ENCODE results near the gene TET1. TPM values are rescaled to one million over a fixed set of nuclear protein-coding genes. Genes with fewer than 3 reads are reported as not detected.
"Not testable (repeated sequence)": the region's sequence is repeated elsewhere in the genome, so short reads cannot be mapped to it uniquely, and the experiment has no call there.

The TET1 gene
- total RNA-seq, 1 donor, result 2.4 TPM

GRCh38 chr10:68604441-68604840, 44.3 kb downstream of the TET1 start:
- DNase-seq (ENCODE audit: low read depth in 2 of 3, low spot score in 2 of 3), result no peak

DNA sequence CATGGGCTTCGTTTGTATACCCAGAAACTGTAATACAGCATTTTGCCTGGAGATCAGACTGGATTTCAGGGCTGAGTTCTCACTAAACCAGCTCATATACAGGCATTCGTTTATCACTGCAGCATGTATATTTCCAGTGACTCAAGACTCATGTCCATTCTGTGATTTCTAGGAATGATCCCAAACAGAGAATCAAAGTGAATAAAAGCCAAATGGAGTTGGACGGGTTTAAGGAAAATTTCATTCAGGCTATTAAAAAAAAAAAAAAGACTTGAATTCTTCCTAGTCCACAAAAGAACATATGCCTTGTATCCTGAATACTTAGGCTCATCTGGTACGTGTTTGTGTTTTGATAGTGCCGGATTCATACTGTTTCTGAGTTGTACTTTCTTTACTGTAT, 46.8 kb downstream of the TET1 start:
- no peak for DNase-seq (ENCODE audit: low read depth in 2 of 3, low spot score in 2 of 3)

DNA sequence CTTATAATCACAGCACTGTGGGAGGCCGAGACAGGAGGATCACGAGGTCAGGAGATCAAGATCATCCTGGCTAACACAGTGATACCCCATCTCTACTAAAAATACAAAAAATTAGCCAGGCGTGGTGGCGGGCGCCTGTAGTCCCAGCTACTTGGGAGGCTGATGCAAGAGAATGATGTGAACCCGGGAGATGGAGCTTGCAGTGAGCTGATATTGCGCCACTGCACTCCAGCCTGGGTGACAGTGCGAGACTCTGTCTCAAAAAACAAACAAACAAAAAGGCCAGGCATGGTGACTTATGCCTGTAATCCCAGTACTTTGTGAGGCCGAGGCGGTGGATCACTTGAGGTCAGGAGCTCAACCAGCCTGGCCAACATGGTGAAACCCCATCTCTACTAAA, 49.9 kb downstream of the TET1 start:
- DNase-seq (ENCODE audit: low read depth in 2 of 3, low spot score in 2 of 3), result not testable (repeated sequence)

DNA sequence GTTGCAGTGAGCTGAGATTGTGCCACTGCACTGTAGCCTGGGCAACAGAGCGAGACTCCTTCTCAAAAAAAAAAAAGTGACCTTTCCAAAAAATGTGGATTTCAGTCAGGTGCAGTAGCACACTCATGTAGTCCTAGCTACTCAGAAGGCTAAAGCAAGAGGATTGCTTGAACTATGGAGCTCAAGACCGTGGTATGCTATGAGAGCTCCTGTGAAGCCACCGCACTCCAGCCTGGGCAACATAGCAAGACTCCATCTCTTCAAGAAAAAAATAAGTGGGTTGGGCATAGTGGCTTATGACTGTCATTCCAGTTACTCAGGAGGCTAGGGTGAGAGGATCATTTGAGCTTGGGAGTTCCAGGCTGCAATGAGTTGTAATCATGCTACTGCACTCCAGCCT, 51.1 kb downstream of the TET1 start:
- DNase-seq (ENCODE audit: low read depth in 2 of 3, low spot score in 2 of 3), result no peak

DNA sequence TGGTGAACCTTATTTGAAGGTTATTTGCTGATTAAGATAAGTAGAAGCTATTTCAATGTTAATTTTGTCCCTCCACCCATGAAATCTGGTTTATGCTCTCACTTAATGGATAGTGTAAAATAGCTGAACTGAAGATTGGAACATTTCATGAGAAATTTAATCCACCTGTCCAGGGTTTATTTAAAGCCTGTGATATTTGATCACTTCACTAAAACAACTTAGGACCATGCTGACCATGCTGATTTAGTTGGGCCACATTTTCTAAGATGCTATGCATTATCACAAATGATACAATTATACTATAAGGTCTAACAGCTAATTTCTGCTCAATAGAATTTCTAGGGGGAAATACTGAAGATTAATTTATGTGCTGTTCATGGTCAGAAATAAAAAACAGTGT, 53.8 kb downstream of the TET1 start:
- DNase-seq (ENCODE audit: low read depth in 2 of 3, low spot score in 2 of 3), result not testable (repeated sequence)

DNA sequence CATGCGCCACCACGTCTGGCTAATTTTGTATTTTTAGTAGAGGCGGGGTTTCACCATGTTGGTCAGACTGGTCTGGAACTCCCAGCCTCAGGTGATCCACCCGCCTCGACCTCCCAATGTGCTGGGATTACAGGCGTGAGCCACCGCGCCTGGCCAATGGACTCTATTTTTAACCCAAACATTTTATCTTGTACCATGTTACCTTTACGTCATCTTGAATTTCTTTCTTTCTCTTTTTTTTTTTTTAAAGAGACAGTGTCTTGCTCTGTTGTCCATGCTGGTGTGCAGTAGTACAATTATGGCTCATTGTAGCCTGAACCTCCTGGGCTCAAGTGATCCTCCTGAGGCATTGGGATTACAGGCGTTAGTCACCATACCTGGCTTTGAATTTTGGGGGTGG, 57.6 kb downstream of the TET1 start:
- DNase-seq (ENCODE audit: low read depth in 2 of 3, low spot score in 2 of 3), result not testable (repeated sequence)

- no peak for DNase-seq (ENCODE audit: low read depth in 2 of 3, low spot score in 2 of 3)
Measured at GRCh38 chr10:68618234-68618633, 58.1 kb downstream of the TET1 start.

- DNase-seq (ENCODE audit: low read depth in 2 of 3, low spot score in 2 of 3), result no peak
Measured at GRCh38 chr10:68619595-68619994, 59.5 kb downstream of the TET1 start.

- peak in 1 of 3 donors; percentile 7 for DNase-seq (ENCODE audit: low read depth in 2 of 3, low spot score in 2 of 3)
Measured at GRCh38 chr10:68625316-68625921, 65.3 kb downstream of the TET1 start.

- peak in 2 of 3 donors; percentile 17 to 45 for DNase-seq (ENCODE audit: low read depth in 2 of 3, low spot score in 2 of 3)
Measured at GRCh38 chr10:68628576-68629127, 68.5 kb downstream of the TET1 start.

DNA sequence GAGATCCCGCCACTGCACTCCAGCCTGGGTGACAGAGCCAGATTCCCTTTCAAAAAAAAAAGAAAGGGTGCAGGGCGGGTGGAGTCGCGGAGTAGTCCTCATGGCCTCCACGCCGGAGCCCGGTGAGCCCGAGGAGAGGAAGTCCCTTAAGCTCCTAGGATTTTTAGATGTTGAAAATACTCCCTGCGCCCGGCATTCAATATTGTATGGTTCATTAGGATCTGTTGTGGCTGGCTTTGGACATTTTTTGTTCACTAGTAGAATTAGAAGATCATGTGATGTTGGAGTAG, 72.1 kb downstream of the TET1 start:
- not testable (repeated sequence) for DNase-seq (ENCODE audit: low read depth in 2 of 3, low spot score in 2 of 3)

- no peak for DNase-seq (ENCODE audit: low read depth in 2 of 3, low spot score in 2 of 3)
Measured at GRCh38 chr10:68633281-68633680, 73.1 kb downstream of the TET1 start.

- DNase-seq (ENCODE audit: low read depth in 2 of 3, low spot score in 2 of 3), result no peak
Measured at GRCh38 chr10:68633816-68634466, 73.8 kb downstream of the TET1 start.

DNA sequence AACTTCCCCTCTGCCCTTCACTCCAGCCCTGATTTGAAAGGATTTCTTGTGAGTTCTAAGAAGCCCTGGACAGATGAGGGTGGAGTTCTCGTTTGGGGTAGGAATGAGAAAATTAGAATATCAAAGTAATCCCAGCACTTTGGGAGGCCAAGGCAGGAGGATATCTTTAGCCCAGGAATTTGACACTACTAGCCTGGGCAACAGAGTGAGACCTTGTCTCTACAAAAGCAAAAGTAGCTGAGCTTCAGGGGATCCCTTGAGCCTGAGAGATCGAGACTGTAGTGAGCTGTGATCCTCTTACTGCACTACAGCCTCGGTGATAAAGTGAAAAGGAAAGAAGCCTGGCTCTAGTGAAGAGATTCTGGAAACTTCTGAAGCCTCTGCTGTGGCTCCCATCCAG, 76.2 kb downstream of the TET1 start:
- no peak for DNase-seq (ENCODE audit: low read depth in 2 of 3, low spot score in 2 of 3)

DNA sequence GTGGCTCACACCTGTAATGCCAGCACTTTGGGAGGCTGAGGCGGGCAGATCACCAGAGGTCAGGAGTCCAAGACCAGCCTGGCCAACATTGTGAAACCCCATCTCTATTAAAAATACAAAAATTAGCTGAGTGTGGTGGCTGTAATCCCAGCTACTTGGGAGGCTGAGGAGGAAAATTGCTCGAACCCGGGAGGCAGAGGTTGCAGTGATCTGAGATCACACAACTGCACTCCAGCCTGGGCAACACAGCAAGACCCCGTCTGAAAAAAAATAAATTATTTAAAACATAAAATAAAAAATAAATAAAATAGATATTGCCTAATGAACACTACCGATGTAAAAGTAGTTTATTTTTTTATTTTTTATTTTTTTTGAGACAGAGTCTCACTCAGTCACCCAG, 83.4 kb downstream of the TET1 start:
- DNase-seq (ENCODE audit: low read depth in 2 of 3, low spot score in 2 of 3), result not testable (repeated sequence)

DNA sequence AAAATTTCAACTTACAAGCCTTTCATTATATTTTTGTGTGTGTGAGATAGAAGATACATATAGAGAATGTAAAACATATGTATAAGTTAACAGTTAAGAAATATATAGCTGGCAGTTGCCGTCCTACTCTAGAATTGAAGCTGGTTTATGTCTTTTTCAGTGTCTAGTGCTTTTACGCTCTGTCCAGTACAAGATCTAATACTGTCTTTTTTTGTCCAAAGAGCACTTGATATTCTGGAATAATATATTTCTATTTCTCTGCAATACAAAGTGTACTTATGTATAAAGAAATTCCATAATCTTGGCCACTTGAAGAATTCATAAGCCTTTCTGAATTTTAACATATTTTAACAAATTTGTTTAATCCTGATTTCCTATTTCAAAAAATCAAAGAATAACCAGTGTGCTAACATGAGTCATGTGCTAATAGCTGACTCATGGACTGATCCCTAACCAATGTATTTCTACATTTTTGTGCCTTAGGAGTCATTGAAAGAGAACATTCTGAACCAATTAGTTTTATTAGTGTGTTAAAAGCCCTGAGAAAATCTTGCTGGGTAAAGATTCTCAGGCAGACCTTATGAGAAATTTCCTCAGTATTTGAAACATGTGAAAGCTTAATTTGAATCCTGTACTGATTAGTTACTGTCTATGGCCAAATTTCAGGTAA, 87.7 kb downstream of the TET1 start:
- no peak for DNase-seq (ENCODE audit: low read depth in 2 of 3, low spot score in 2 of 3)

- no peak for DNase-seq (ENCODE audit: low read depth in 2 of 3, low spot score in 2 of 3)
Measured at GRCh38 chr10:68655620-68656126, 95.5 kb downstream of the TET1 start.

DNA sequence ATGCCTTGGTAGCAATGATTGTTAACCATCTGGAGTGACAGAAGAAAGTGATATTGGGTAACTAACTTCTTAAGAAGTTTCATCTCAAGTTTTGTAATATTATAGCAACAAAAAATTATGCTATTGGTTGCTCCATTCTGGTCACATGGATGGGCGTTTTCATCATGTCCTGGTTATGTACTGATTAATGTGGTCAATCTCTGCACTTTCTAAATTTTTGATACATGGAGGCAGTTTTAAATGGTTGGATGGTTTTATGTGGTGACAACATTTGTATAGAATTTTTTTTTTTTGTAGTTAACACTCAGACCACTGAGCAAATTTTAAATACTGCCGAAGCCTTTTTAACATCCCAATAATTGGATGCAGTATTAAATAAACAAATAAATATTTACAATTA, 105.7 kb downstream of the TET1 start:
- DNase-seq (ENCODE audit: low read depth in 2 of 3, low spot score in 2 of 3), result no peak

DNA sequence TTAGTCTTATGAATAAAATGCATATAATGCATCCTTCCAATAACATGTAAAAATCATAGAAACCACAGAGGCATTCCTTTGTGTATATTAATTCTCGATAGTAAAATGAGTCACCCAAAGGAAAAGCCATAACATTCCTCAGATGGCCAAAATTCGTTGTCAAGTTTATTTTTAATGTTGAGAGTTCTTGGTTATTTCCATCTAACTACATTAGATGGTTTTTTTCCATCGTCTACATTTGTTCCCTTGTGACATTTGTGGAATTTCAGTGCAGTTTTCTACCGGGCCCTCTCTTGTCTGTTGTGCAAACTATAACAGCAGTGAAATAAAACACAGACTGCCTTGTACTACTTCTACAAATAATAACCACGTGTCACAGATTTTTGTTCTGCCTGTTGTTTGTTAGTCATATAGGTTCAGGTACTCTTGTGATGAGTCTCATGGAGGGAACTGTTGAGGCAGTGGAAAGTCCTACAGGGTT, 106.2 kb downstream of the TET1 start:
- no peak for DNase-seq (ENCODE audit: low read depth in 2 of 3, low spot score in 2 of 3)

- DNase-seq (ENCODE audit: low read depth in 2 of 3, low spot score in 2 of 3), result no peak
Measured at GRCh38 chr10:68668231-68668630, 108.1 kb downstream of the TET1 start.

DNA sequence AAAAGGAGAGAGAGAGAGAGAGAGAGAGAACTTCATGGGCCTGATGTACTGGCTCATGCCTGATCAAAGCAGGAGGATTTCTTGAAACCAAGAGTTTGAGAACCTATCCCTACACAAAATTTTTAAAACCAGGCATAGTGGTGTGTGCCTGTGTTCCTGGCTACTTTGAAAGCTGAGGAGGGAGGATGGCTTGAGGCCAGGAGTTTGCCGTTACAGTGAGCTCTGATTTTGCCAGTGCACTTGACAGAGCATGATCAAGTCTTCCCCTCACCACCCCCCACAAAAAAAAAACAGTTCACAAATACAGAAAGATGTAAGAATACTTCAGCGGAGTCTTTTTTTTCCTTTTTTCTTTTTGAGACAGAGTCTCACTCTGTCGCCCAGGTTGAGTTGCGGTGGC, 108.8 kb downstream of the TET1 start:
- no peak for DNase-seq (ENCODE audit: low read depth in 2 of 3, low spot score in 2 of 3)

DNA sequence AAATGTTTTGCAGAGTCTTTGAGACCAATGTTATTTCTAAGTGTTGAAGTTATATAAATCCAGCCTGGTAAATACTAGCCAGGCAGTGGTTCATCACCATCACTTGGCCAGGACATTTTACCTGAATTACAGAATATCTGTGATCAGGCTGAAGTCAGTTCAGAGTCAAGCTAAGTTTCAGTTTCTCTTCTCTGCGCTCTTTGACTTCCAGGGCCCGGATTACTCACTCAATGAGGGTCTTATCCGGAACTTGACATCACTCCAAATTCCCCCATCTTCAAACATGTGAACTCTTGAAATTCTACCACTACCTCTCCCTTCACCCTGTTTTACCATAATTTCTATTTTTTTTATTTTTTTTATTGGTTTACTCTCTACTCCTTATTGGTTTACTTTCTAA, 124.3 kb downstream of the TET1 start:
- DNase-seq (ENCODE audit: low read depth in 2 of 3, low spot score in 2 of 3), result no peak

All from hematopoietic multipotent progenitor cell (in vitro differentiated cells).